Activated T-helper 9 cell treated with anti-CD3 and anti-CD28 coated beads, Interleukin-2, amount 50 U/mL, for 16 hours (primary cell): ENCODE results near the gene OR10Z1.

Experiments used
- DNase-seq: peaks from one replicate; pipeline ENCODE4 v3.0.0-alpha.2; 2020; ENCODE audit warnings: low read depth

OR10Z1 gene

GRCh38 chr1:158604968-158605367 is at the start of gene OR10Z1:
Gene OR10Z1 (plus strand): TSS chr1:158605268. CDS start chr1:158606439, 1,171 bp downstream.
- DNase-seq, result no peak

GRCh38 chr1:158559696-158560095 is 45.4 kb upstream of the OR10Z1 start:
- no peak for DNase-seq

GRCh38 chr1:158563853-158564252 is 41.2 kb upstream of the OR10Z1 start:
- DNase-seq, result no peak

- DNase-seq, result no peak
Measured at GRCh38 chr1:158564608-158565007, 40.5 kb upstream of the OR10Z1 start.

- no peak for DNase-seq
Measured at GRCh38 chr1:158570480-158570879, 34.6 kb upstream of the OR10Z1 start, which contains the start of gene OR6P1. Gene OR6P1 (minus strand): TSS chr1:158570580. CDS start chr1:158563604, 6,976 bp downstream.

- DNase-seq, result no peak
Measured at GRCh38 chr1:158572226-158572625, 32.8 kb upstream of the OR10Z1 start.

- no peak for DNase-seq
Measured at GRCh38 chr1:158577561-158577960, 27.5 kb upstream of the OR10Z1 start.

- no peak for DNase-seq
Measured at GRCh38 chr1:158579733-158580132, 25.3 kb upstream of the OR10Z1 start, which contains the start of gene OR10X1. Gene OR10X1 (minus strand): TSS chr1:158579899. CDS start chr1:158579899, 0 bp downstream.

GRCh38 chr1:158583962-158584361 is 21.1 kb upstream of the OR10Z1 start:
- DNase-seq, result no peak

- no peak for DNase-seq
Measured at GRCh38 chr1:158586942-158587341, 18.1 kb upstream of the OR10Z1 start.

- no peak for DNase-seq
Measured at GRCh38 chr1:158600735-158601134, 4.3 kb upstream of the OR10Z1 start.

- DNase-seq, result no peak
Measured at GRCh38 chr1:158607296-158607695, 2.2 kb downstream of the OR10Z1 start.

GRCh38 chr1:158611916-158612315 is 6.8 kb downstream of the OR10Z1 start:
- DNase-seq, result no peak

- DNase-seq, result no peak
Measured at GRCh38 chr1:158613764-158614163, 8.7 kb downstream of the OR10Z1 start.

- no peak for DNase-seq
Measured at GRCh38 chr1:158638146-158638545, 33.1 kb downstream of the OR10Z1 start.

GRCh38 chr1:158638904-158639303 is 33.8 kb downstream of the OR10Z1 start:
- DNase-seq, result no peak

- DNase-seq, result no peak
Measured at GRCh38 chr1:158644449-158644848, 39.4 kb downstream of the OR10Z1 start.

- DNase-seq, result no peak
Measured at GRCh38 chr1:158646465-158646864, 41.4 kb downstream of the OR10Z1 start.

- DNase-seq, result no peak
Measured at GRCh38 chr1:158649052-158649451, 44.0 kb downstream of the OR10Z1 start.

- no peak for DNase-seq
Measured at GRCh38 chr1:158652721-158653334, 47.8 kb downstream of the OR10Z1 start.

- DNase-seq, result no peak
Measured at GRCh38 chr1:158654086-158654485, 49.0 kb downstream of the OR10Z1 start.

GRCh38 chr1:158654571-158654970 is 49.5 kb downstream of the OR10Z1 start:
- DNase-seq, result no peak
